GM12865 (cell line): ENCODE results near the gene ATP11A.

Experiments
- DNase-seq: peaks from one replicate; pipeline ENCODE4 v3.0.0; 2010; ENCODE audit warnings: low read depth
- H3K4me3 ChIP-seq: 2 replicates; pipeline ENCODE4 v1.5.1; 2011; ENCODE audit warnings: mild to moderate bottlenecking, low read depth, low read length, control low read depth
- TF ChIP-seq, protein P1 (sequence below): IDR thresholded peaks from 2 replicates; pipeline ENCODE4 v1.5.1; 2011; ENCODE audit warnings: low read length, control low read depth, low read depth, inconsistent platforms; ENCODE audit not compliant: insufficient read depth; ENCODE audit errors: missing control alignments

The ATP11A gene

DNA sequence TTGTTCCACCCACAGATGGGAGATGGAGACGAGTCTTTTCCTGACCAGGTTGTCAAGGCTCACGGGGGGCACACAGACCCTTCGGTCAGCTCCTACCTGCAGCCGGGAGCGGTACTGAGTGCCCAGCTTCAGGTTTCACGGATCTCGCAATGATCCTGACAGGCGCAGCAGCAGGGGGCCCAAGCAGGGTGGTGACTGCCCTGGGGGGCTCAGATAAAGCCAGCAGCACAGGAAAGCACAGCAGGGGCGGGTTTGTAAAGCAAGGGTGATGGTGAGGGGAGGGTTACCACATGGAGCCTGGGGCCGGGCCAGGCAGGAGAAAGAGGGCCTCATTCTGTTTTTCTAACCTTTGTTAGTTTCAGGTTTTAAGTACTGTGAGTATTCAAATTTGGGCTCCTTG lies 41.7 kb upstream of the ATP11A start:
- no peak for DNase-seq
- TF ChIP-seq, protein P1, sequence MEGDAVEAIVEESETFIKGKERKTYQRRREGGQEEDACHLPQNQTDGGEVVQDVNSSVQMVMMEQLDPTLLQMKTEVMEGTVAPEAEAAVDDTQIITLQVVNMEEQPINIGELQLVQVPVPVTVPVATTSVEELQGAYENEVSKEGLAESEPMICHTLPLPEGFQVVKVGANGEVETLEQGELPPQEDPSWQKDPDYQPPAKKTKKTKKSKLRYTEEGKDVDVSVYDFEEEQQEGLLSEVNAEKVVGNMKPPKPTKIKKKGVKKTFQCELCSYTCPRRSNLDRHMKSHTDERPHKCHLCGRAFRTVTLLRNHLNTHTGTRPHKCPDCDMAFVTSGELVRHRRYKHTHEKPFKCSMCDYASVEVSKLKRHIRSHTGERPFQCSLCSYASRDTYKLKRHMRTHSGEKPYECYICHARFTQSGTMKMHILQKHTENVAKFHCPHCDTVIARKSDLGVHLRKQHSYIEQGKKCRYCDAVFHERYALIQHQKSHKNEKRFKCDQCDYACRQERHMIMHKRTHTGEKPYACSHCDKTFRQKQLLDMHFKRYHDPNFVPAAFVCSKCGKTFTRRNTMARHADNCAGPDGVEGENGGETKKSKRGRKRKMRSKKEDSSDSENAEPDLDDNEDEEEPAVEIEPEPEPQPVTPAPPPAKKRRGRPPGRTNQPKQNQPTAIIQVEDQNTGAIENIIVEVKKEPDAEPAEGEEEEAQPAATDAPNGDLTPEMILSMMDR, result no peak
- H3K4me3 ChIP-seq, result no peak overlapping the region

DNA sequence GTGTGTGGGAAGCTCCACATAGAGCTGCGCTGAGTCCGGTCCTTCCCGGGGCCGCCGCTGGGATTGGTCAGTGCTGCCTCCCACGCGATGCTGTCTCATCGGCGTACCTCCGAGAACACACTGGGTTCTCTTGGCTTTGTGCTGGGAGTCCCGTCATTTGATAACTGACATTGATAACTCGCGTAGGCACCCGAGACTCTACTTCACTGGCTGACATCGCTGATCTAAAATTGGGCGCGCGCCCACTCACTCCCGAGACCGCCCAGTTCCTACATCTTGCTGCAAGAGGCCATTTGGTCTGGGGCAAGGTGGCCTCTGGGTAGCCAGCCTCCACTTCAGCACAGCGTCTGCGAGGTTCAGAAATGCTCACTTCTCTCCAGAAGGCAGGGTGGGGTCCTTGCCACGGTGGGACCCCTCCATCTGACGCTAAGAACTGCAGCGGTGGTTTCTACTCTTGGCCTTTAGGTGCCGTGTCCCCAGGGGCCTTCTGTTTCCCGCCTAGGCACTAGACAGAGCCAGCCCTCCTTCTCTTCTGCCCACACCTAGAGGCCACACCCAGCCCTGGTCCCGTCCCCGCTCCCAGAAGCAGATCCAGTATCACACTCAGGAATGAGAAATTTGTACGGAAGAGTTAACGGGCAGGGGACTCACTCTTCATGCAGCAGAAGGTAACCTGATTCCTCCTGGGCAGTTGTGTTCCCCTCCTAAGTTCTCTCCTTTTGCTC lies 40.7 kb upstream of the ATP11A start:
- TF ChIP-seq, protein P1, result no peak
- no peak for DNase-seq
- H3K4me3 ChIP-seq, result no peak overlapping the region

DNA sequence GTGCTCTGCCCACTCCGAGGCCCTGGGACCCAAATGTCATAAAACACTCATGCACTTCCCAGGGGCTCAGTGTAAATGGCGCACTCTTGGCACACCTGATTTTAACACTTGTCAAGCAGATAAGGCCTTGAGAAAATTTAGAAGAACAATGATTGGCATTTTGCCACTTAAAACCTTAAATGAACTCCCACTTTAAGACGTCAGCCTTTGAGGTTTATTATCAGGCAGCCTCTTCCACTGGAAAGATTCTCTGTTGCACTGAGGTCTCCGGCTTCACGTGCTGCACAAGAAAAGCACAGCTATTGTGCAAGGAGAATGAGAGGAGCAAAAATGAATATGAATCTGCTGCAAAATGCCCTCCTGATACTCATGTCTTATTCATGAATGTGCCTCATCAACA lies 38.5 kb upstream of the ATP11A start:
- TF ChIP-seq, protein P1, result no peak
- DNase-seq, result no peak
- no peak overlapping the region for H3K4me3 ChIP-seq

DNA sequence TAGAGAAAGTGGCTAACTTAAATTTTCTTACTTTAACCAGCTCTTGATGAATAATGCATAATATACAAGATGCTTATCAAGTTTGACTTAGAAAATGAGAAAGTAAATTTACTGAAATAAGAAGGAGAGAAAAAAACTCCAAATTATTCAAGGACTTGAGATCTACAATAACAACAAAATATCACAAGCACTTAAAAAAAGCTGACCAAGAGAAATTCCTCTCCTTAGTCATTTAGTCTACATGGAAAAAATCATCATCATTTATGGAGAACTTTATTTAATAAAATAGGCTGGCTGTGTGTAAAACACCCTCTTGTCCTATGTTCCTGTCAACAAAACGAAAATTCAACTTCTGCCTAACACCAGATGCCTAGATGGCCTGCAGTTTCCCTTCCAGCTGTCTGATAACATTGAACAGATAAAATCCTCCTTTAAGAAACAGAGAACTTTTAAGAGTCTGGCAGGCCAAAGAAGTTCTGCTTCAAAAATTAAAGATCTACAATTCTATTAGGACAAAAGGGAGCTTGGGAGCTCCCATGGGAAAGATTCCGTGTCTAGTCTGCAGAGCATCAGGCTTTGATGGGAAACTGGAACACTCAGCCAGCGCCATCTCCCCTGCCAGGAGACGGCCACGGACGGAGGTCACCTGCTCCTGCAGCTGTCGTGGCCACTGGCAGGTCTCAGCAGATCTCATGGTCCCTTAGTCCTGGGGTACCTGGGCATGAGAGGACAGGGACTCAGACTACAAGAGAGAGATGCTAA lies 37.9 kb upstream of the ATP11A start:
- H3K4me3 ChIP-seq, result no peak overlapping the region
- TF ChIP-seq, protein P1, result no peak
- DNase-seq, result no peak

DNA sequence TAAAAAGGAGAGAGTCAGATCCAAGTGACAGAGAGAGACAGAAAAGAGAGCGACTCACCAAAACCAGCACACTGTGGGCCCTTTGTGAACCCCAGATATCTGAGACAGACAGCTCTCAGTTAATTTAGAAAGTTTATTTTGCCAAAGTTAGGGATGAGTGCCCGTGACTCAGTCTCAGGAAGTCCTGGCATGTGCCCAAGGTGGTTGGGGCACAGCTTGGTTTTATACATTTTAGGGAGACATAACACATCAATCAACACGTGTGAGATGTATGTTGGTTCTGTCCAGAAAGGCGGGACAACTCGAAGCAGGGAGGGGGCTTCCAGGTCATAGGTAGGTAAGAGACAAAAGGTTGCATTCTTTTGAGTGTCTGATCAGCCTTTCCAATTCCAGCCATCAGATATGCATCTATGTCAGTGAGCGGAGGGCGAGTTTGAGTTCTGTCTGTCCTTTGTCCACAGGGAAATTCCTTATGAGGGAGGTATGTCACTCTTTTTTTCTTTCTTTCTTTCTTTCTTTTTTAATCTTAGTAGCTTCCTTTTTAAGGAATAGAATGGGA lies 37.2 kb upstream of the ATP11A start:
- DNase-seq, result no peak
- TF ChIP-seq, protein P1, result no peak
- H3K4me3 ChIP-seq, result no peak overlapping the region

DNA sequence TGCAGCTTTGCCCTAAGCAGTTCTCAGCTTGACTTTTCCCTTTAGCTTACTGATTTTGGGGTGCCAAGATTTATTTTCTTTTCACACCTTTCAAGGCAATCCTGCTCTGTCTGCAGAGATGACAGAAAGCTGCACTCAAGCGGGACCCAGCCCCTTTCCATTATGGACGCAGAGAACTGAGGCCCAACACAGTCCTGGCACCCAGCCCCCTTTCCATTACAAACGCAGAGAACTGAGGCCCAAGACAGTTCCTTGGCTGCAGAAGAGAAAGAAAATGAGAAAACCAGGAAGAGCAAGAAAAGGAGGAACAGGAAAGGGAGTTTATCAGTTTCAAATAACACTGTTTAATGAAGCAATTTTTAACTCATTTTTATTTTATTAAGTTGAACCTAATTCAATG lies 36.8 kb upstream of the ATP11A start:
- TF ChIP-seq, protein P1, result no peak
- H3K4me3 ChIP-seq, result no peak overlapping the region
- no peak for DNase-seq
